Bronchial epithelial cell (primary cell): ENCODE data around the gene PLCG2. TPM values are rescaled to one million over a fixed set of nuclear protein-coding genes. Genes with fewer than 3 reads are reported as not detected.
"Not testable (repeated sequence)": the region's sequence is repeated elsewhere in the genome, so short reads cannot be mapped to it uniquely, and the experiment has no call there.

Experiments
- DNase-seq: peaks from one replicate; pipeline ENCODE4 v3.0.0-alpha.2; 2010; ENCODE audit warnings: low read depth
- FAIRE-seq: peaks from 2 replicates; lab custom pipeline; 2011; peaks lifted over from hg19 to GRCh38; lab: Jason Lieb, UNC
- H3K27me3 ChIP-seq: 2 replicates; pipeline ENCODE4 v1.5.1; 2011; ENCODE audit warnings: low read length; ENCODE audit not compliant: control insufficient read depth, insufficient read depth
- H3K36me3 ChIP-seq: 2 replicates; pipeline ENCODE4 v1.5.1; 2011; ENCODE audit warnings: low read length; ENCODE audit not compliant: control insufficient read depth, insufficient read depth
- H3K4me3 ChIP-seq: 2 replicates; pipeline ENCODE4 v1.5.1; 2011; ENCODE audit warnings: mild to moderate bottlenecking, low read depth, low read length, control low read depth
- CTCF ChIP-seq: IDR thresholded peaks from 2 replicates; pipeline ENCODE4 v1.5.1; 2011; ENCODE audit warnings: mild to moderate bottlenecking, moderate library complexity, low read length, control low read depth, inconsistent platforms; ENCODE audit not compliant: insufficient read depth, severe bottlenecking
- total RNA-seq: library from RNA; depleted of rRNA; stranded (reverse); fragments of >200 nt; gene quantifications from 2 replicates; pipeline ENCODE4 v1.2.1, GENCODE V29; 2014

Gene PLCG2
- total RNA-seq, 1 donor from 2014 or later, result 1.8 TPM

GRCh38 chr16:82005027-82005830 lies 226.1 kb downstream of the PLCG2 start:
- DNase-seq (no peak), FAIRE-seq (no peak)
- Histone ChIP-seq H3K36me3 (peaks cover 10% of the 10 kb centered on the region), H3K4me3 (no peak overlapping the region), H3K27me3 (no peaks in the 10 kb centered on the region)
- no peak for TF ChIP-seq CTCF

DNA sequence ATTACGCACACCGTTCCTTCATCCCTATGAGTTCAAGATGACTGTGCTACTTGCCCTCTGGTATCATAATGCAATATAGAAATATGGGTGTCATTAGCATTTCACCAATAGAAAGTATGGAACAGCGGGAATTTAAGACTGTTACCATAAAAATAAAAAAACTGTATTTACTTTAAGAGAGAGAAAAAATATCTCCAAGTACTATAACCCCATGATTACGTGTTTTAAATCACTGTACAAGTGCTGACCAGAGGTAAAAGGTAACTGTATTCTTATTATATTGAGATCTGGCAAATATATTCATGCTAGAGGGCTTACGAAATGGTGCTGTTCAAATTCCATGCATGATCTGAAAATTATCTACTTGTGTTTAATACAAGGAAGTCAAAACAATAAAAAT lies 226.9 kb downstream of the PLCG2 start:
- H3K27me3 ChIP-seq, result no peaks in the 10 kb centered on the region
- no peak for FAIRE-seq
- H3K36me3 ChIP-seq, result peaks cover 8% of the 10 kb centered on the region
- no peak for TF ChIP-seq CTCF
- no peak overlapping the region for H3K4me3 ChIP-seq
- DNase-seq, result no peak

- no peak overlapping the region for H3K4me3 ChIP-seq
- DNase-seq, result no peak
- H3K36me3 ChIP-seq, result peaks cover 8% of the 10 kb centered on the region
- FAIRE-seq, result no peak
- TF ChIP-seq CTCF, result no peak
- no peaks in the 10 kb centered on the region for H3K27me3 ChIP-seq
These were observed 228.1 kb downstream of the PLCG2 start for GRCh38 chr16:82007189-82007588.

DNA sequence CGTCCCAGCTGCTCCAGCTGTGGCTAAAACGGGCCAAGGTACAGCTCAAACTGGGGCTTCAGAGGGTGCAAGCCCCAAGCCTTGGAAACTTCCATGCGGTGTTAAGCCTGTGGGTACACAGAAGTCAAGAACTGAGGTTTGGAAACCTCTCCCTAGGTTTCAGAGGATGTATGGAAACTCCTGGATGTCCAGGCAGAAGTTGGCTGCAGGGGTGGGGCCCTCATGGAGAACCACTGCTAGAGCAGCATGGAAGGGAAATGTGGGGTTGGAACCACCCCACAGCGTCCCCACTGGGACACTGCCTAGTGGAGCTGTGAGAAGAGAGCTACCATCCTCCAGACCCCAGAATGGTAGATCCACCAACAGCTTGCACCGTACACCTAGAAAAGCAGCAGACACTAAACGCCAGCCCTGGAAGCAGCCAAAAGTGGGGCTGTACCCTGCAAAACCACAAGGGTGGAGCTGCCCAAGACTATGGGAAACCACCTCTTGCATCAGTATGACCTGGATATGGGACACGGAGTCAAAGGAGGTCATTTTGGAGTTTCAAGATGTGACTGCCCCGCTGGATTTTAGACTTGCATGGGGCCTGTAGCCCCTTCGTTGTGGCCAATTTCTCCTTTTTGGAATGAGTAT lies 230.0 kb downstream of the PLCG2 start:
- no peaks in the 10 kb centered on the region for H3K27me3 ChIP-seq
- DNase-seq (no peak), FAIRE-seq (no peak)
- no peak overlapping the region for H3K4me3 ChIP-seq
- TF ChIP-seq CTCF, result no peak
- H3K36me3 ChIP-seq, result peaks cover 7% of the 10 kb centered on the region

- FAIRE-seq, H3K36me3 ChIP-seq, H3K27me3 ChIP-seq, DNase-seq, H3K4me3 ChIP-seq: not testable (repeated sequence)
These were observed 230.7 kb downstream of the PLCG2 start for GRCh38 chr16:82009789-82010188.

DNA sequence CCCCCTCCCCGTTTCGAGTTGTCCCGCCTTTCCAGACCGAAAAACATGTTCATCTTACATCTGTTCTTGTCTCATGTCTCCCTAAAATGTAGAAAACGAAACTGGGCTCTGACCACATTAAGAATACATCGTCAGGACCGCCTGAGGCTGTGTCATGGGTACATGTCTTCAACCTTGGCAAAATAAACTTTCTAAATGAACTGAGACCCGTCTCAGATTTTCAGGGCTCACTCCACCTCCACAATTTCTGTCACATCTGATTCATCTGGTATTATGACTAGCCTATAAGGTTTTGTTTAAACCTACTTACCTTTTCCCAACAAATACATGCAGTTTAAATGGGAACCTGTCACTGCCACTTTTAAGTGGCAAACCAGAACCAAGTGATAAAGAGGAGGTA lies 231.6 kb downstream of the PLCG2 start:
- TF ChIP-seq CTCF, result no peak
- no peaks in the 10 kb centered on the region for H3K27me3 ChIP-seq
- DNase-seq (no peak), FAIRE-seq (no peak)
- H3K4me3 ChIP-seq, result peak overlapping the region; percentile 79
- H3K36me3 ChIP-seq, result peaks cover 5% of the 10 kb centered on the region
